ENCODE measurements around the gene CCNJ.

- no peak for TF ChIP-seq CTCF (IDR thresholded peaks at IDR 0.05; ENCODE audit: low read depth, low read length)
- no peak for TF ChIP-seq EZH2phosphoT487 (IDR thresholded peaks at IDR 0.05; ENCODE audit: low read depth)
These were observed 50.6 kb downstream of the CCNJ start for GRCh38 chr10:96093948-96094347.

All from OCI-LY3 (cell line).